GM19023 (cell line): ENCODE measurements around the gene FARP1.
"Not testable (repeated sequence)": the region's sequence is repeated elsewhere in the genome, so short reads cannot be mapped to it uniquely, and the experiment has no call there.

ENCODE experiments used
- ATAC-seq: cut with Tn5 transposase; IDR thresholded peaks from one replicate; pipeline ENCODE4 v1.9.1; 2021; ENCODE audit warnings: mild to moderate bottlenecking, moderate library complexity; ENCODE audit not compliant: unreplicated experiment

Gene FARP1

GRCh38 chr13:98254513-98254912 is 111.6 kb downstream of the FARP1 start:
- ATAC-seq = no peak

- no peak for ATAC-seq
Measured at GRCh38 chr13:98258226-98258625, 115.3 kb downstream of the FARP1 start.

DNA sequence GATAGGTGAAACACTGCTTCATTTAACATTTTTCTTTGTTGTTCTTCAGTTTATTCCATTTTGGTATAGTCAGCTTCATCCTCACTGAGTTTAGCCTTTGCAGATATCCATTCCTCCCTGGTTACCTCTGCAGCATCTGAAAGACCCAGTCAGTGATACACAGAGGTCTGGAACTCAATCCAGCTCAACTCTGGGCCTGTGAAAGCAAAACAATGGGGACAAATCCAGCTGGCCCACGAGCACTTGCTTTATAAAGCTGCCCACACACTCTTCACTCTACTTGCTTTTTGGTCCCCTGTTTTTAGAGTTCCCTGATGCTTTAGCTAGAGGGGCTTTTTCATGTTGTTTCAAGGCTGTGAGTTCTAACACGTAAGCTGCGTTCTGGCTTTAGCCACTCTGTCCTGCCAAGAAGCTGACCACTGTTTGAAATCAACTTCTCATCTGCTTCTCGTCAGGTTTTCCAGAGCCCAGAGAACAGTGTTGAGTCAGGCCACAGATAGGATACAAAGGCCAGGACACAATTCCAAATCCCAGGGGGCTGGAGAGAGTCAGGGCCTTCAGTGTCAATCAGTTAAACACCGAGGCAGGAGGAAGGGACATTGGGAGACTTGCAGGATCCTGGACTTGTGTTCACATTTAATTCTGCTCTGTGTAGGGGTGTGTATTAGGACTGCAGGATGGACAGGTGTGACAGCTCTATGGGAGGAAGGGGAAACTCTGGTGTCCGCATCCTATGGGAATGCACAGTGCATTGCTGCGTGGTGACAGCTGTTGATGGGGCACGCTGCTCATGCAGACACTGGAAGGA is 117.7 kb downstream of the FARP1 start:
- ATAC-seq = no peak

GRCh38 chr13:98261165-98261702 is 118.3 kb downstream of the FARP1 start:
- no peak for ATAC-seq

- ATAC-seq = no peak
Measured at GRCh38 chr13:98262292-98262691, 119.4 kb downstream of the FARP1 start.

GRCh38 chr13:98263841-98264240 is 120.9 kb downstream of the FARP1 start:
- ATAC-seq = no peak

GRCh38 chr13:98264877-98265276 is 122.0 kb downstream of the FARP1 start:
- ATAC-seq = no peak

GRCh38 chr13:98265692-98266551 is 123.0 kb downstream of the FARP1 start:
- no peak for ATAC-seq

DNA sequence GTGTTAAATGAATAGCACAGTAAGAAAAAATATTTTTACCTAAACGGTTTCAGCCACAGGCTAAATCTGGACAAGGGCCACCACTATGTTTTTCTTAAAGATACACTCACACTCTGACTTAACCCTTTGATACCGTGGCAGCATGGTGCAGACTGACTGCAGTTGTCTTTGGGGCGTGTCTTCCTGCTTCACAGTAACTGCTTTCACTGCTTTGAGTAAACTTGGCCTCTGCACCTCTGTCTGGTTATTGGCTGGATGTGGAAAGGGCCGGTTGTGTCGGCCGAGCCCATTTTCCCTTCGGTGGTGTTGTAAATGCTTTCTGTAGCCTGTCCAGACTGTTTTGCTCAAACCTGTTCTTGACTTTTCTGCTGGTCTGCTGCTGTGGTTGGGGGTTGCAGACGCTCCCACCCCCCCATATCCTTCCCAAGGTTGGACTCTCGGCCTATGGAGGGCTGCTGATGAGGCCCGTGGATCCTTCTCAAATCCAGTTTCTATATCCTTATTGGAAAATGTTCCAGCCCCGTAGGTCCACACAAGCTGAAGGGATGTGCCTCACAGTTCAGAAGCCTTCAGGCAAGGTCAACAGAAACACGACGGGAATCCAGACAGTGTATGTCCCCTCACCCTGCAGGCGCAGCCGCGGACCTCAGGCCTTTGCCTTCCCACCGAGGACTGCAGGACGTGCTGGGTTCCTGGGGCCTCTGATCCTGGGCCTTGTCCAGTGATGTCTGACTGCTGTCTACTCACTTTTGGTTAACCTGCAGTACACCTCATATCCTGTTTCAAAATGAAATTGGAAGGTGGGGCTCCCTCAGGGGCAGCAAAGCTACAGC is 124.4 kb downstream of the FARP1 start:
- peak; percentile 67 for ATAC-seq

DNA sequence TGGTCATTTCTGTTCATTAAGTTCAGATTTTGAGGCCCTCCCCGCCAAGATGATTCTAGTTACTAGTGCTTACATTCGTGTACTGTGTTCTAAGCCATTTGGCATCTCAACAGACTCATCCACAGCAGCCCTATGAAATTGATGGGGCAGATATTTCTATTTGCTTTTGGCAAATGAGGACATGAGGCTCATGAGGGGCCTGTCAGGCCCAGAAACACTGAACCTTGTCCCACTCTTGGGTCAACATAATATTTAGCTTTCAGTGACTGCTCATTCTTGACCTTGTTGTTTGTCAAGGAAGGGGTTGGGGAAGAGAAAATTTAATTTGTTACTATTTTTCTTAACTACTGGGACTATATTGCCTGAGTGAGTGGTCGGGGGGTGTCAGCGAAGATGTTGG is 126.5 kb downstream of the FARP1 start:
- ATAC-seq = no peak

- ATAC-seq = no peak
Measured at GRCh38 chr13:98270819-98271218, 127.9 kb downstream of the FARP1 start.

DNA sequence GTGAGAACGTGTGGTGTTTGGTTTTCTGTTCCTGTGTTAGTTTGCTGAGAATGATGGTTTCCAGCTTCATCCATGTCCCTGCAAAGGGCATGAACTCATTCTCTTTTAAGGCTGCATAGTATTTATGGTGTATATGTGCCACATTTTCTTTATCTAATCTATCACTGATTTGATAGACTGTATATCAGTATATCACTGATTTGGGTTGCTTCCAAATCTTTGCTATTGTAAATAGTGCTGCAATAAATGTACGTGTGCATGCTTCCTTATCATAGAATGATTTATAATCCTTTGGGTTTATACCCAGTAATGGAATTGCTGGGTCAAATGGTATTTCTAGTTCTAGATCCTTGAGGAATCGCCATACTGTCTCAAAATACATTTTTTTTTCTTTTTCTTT is 128.8 kb downstream of the FARP1 start:
- ATAC-seq = not testable (repeated sequence)

- ATAC-seq = no peak
Measured at GRCh38 chr13:98272549-98272948, 129.7 kb downstream of the FARP1 start.

- ATAC-seq = no peak
Measured at GRCh38 chr13:98273067-98273823, 130.4 kb downstream of the FARP1 start.

- ATAC-seq = no peak
Measured at GRCh38 chr13:98273824-98274742, 131.2 kb downstream of the FARP1 start.

DNA sequence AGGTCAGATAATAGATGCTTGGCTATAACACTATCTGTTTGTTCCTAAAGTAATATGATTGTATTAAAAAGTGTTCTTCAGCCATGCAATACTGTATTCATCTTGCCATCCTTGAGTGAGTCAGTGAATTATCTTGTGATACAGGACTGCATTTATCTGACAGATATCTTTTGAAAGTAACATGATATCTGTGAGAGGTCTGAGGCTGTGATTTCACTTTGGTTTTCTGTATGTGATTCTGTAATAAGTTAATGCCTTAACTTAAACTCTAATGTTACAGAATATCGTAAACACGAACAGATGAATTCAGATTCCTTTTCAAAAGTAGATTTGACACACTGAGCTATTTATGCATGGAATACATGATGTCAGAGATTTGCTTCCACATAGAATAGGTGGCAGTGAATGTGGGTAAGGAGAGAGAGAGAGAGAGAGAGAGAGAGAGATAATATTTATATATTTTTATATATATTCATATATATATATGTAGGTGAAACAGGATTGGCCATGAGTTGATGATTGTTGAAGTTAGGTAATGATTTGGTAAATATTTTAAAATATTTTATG is 132.1 kb downstream of the FARP1 start:
- no peak for ATAC-seq

DNA sequence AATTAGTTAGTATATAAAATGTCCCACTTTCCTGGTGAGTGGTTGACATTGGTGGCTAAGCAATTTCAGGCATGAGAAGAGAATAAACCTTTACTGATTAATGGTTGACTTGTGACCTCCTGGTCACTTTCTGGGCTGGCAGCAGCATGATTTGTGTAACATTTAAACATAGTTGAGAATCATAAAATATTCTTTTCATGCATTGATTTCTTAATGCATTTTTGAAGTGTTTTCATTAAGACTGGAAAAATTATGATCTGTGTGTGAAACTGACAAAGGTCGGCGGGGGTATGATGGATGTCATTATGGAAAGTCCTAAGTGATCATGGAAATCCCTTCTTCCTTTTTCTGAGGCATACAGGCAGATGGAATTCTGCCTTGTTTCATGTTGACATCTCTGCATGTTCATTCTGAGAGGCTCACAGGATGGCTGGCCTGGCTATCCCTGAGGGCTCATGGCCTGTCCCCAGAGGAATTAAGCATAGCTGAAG is 132.8 kb downstream of the FARP1 start:
- ATAC-seq = no peak

GRCh38 chr13:98276486-98276885 is 133.6 kb downstream of the FARP1 start:
- ATAC-seq = no peak
